Smooth muscle cell (in vitro differentiated cells): ENCODE data around the gene PRKCE. TPM values are rescaled to one million over a fixed set of nuclear protein-coding genes. Genes with fewer than 3 reads are reported as not detected.

Experiments
- DNase-seq: peaks from one replicate; lab custom pipeline; 2025; ENCODE audit not compliant: unreplicated experiment; lab: John Stamatoyannopoulos, UW
- H2AFZ ChIP-seq: fragments of 200-600 bp; sonication (generic); 2 replicates; pipeline ENCODE4 v1.6.0; 2016; ENCODE audit warnings: antibody characterized with exemption, low read depth, mild to moderate bottlenecking
- H3F3A ChIP-seq: fragments of 200-600 bp; sonication (generic); 2 replicates; pipeline ENCODE4 v1.6.0; 2017; ENCODE audit warnings: antibody characterized with exemption, low read depth
- H3K27ac ChIP-seq: fragments of 200-600 bp; sonication (generic); 2 replicates; pipeline ENCODE4 v1.5.1; 2016; ENCODE audit warnings: low read depth, mild to moderate bottlenecking
- H3K27me3 ChIP-seq: fragments of 200-600 bp; sonication (generic); 2 replicates; pipeline ENCODE4 v1.6.1; 2016; ENCODE audit warnings: low read depth, mild to moderate bottlenecking
- H3K36me3 ChIP-seq: fragments of 200-600 bp; sonication (generic); 2 replicates; pipeline ENCODE4 v1.5.1; 2016; ENCODE audit warnings: low read depth
- H3K4me1 ChIP-seq: fragments of 200-600 bp; sonication (generic); 2 replicates; pipeline ENCODE4 v1.5.1; 2016; ENCODE audit warnings: low read depth
- H3K4me2 ChIP-seq: fragments of 200-600 bp; sonication (generic); 2 replicates; pipeline ENCODE4 v1.6.0; 2016; ENCODE audit warnings: mild to moderate bottlenecking
- H3K4me3 ChIP-seq: fragments of 200-600 bp; sonication (generic); 2 replicates; pipeline ENCODE4 v1.5.1; 2016; ENCODE audit warnings: mild to moderate bottlenecking
- H3K79me2 ChIP-seq: fragments of 200-600 bp; sonication (generic); 2 replicates; pipeline ENCODE4 v1.6.0; 2016; ENCODE audit warnings: low read depth, mild to moderate bottlenecking
- H3K9ac ChIP-seq: fragments of 200-600 bp; sonication (generic); 2 replicates; pipeline ENCODE4 v1.6.0; 2016; ENCODE audit warnings: low read depth
- H3K9me3 ChIP-seq: fragments of 200-600 bp; sonication (generic); replicated peaks from 2 replicates; pipeline ENCODE4 v1.5.1; 2016; ENCODE audit warnings: low read depth
- H4K20me1 ChIP-seq: fragments of 200-600 bp; sonication (generic); 2 replicates; pipeline ENCODE4 v1.6.0; 2016; ENCODE audit warnings: low read depth
- CTCF ChIP-seq: fragments of 200-600 bp; sonication (generic); IDR thresholded peaks from 2 replicates; pipeline ENCODE4 v1.5.1; 2017; ENCODE audit warnings: borderline replicate concordance, mild to moderate bottlenecking, antibody characterized with exemption; ENCODE audit not compliant: insufficient read depth, poor library complexity, severe bottlenecking
- WGBS: methylation state at CpG from one replicate; pipeline ENCODE4 v1.1.7; 2016; ENCODE audit warnings: low lambda C conversion rate; 5-methylcytosine and 5-hydroxymethylcytosine counted together
- polyA plus RNA-seq: library from polyadenylated mRNA; unstranded; fragments of >200 nt; fragmentation: Nextera tagmentation; extraction: Ambion mirVana; gene quantifications from 2 replicates; pipeline ENCODE4 v1.2.1, GENCODE V29; 2016
- total RNA-seq: library from RNA; depleted of rRNA; stranded (reverse); fragments of >200 nt; gene quantifications from 2 replicates; pipeline ENCODE4 v1.2.3, GENCODE V29; 2014

The PRKCE gene
- total and polyA plus RNA-seq, 2 experiments from 2014 or later, result 20.6 to 29.1 TPM

- Histone ChIP-seq H3K36me3 (no peaks in the 10 kb centered on the region), H3K27me3 (no peaks in the 10 kb centered on the region), H3F3A (no peaks in the 10 kb centered on the region), H3K4me1 (peaks cover 6% of the 10 kb centered on the region), H2AFZ (peak overlapping the region; percentile 17), H4K20me1 (peaks cover 13% of the 10 kb centered on the region), H3K4me3 (no peak overlapping the region), H3K27ac (no peak overlapping the region), H3K4me2 (no peak overlapping the region), H3K9me3 (no peaks in the 10 kb centered on the region), H3K79me2 (peaks cover 31% of the 10 kb centered on the region), H3K9ac (no peak overlapping the region)
- WGBS, result 62% methylated on average over 2 of the region's 2 CpGs
- TF ChIP-seq CTCF, result no peak
- DNase-seq, result no peak
Observed at GRCh38 chr2:45612285-45612684, 39.2 kb upstream of the PRKCE start.

GRCh38 chr2:45612731-45613130 lies 38.7 kb upstream of the PRKCE start:
- peak overlapping the region; percentile 17 for H2AFZ ChIP-seq
- TF ChIP-seq CTCF, result no peak

GRCh38 chr2:45614330-45614729 lies 37.1 kb upstream of the PRKCE start:
- H3K9ac ChIP-seq, result no peak overlapping the region
- no peak overlapping the region for H2AFZ ChIP-seq
- TF ChIP-seq CTCF, result no peak
- peaks cover 6% of the 10 kb centered on the region for H3K4me1 ChIP-seq
- no peak overlapping the region for H3K4me2 ChIP-seq
- H3K36me3 ChIP-seq, result no peaks in the 10 kb centered on the region
- H3K27me3 ChIP-seq, result no peaks in the 10 kb centered on the region
- no peak for DNase-seq
- no peaks in the 10 kb centered on the region for H3F3A ChIP-seq
- H3K27ac ChIP-seq, result no peak overlapping the region
- peaks cover 11% of the 10 kb centered on the region for H3K79me2 ChIP-seq
- no peaks in the 10 kb centered on the region for H3K9me3 ChIP-seq
- H3K4me3 ChIP-seq, result no peak overlapping the region
- H4K20me1 ChIP-seq, result no peaks in the 10 kb centered on the region
- WGBS, result 80% methylated on average over 1 of the region's 1 CpG

More at GRCh38 chr2:45612731-45613130, 38.7 kb upstream of the PRKCE start:
- no peaks in the 10 kb centered on the region for H3F3A ChIP-seq
- no peaks in the 10 kb centered on the region for H3K36me3 ChIP-seq
- no peak for DNase-seq
- peaks cover 27% of the 10 kb centered on the region for H3K79me2 ChIP-seq
- peaks cover 8% of the 10 kb centered on the region for H4K20me1 ChIP-seq
- H3K27ac ChIP-seq, result no peak overlapping the region
- H3K4me3 ChIP-seq, result no peak overlapping the region
- H3K4me2 ChIP-seq, result no peak overlapping the region
- no peaks in the 10 kb centered on the region for H3K27me3 ChIP-seq
- no peaks in the 10 kb centered on the region for H3K9me3 ChIP-seq
- no peak overlapping the region for H3K9ac ChIP-seq
- 85% methylated on average over 2 of the region's 2 CpGs for WGBS
- peaks cover 6% of the 10 kb centered on the region for H3K4me1 ChIP-seq

- Histone ChIP-seq H3K4me3 (no peak overlapping the region), H3K79me2 (peaks cover 5% of the 10 kb centered on the region), H3K27ac (no peak overlapping the region), H3K27me3 (no peaks in the 10 kb centered on the region), H3K4me1 (peaks cover 4% of the 10 kb centered on the region), H3K36me3 (no peaks in the 10 kb centered on the region), H3K9me3 (no peaks in the 10 kb centered on the region), H3F3A (no peaks in the 10 kb centered on the region), H3K4me2 (no peak overlapping the region), H4K20me1 (no peaks in the 10 kb centered on the region), H3K9ac (no peak overlapping the region), H2AFZ (no peak overlapping the region)
- no peak for TF ChIP-seq CTCF
- 65% methylated on average over 3 of the region's 3 CpGs for WGBS
- no peak for DNase-seq
Observed at GRCh38 chr2:45614871-45615415, 36.5 kb upstream of the PRKCE start.
